GM12864 (cell line): ENCODE results near the gene DSCAM.

Experiments used
- DNase-seq: peaks from one replicate; pipeline ENCODE4 v3.0.0-alpha.2; 2011; ENCODE audit warnings: low read depth
- H3K4me3 ChIP-seq: 2 replicates; pipeline ENCODE4 v1.5.1; 2011; ENCODE audit warnings: mild to moderate bottlenecking, low read depth, low read length, control low read depth
- TF ChIP-seq, protein P1 (sequence below): IDR thresholded peaks from 2 replicates; pipeline ENCODE4 v1.5.1; 2011; ENCODE audit warnings: low read depth, mild to moderate bottlenecking, moderate library complexity, low read length, control low read depth, inconsistent platforms; ENCODE audit errors: missing control alignments

The DSCAM gene

DNA sequence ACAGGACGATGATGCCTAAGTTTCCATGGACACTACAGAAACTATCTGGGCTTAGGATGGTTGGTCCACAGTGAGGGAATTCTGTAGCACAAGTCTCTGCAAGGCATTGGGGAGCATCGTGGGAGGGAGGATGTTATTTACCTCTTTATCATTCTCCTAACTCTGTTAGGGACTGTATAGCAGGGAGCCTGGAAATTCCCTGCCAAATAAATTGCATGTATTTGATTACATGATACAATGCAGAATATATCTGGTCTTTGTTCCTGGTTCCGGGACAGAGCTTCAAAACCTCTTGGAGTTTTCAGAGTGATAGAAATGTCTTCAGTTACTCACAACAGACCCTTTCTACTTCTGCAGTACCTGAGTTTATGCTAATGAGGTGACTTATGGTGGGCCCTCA, 593.8 kb downstream of the DSCAM start:
- DNase-seq, result no peak
- TF ChIP-seq, protein P1, sequence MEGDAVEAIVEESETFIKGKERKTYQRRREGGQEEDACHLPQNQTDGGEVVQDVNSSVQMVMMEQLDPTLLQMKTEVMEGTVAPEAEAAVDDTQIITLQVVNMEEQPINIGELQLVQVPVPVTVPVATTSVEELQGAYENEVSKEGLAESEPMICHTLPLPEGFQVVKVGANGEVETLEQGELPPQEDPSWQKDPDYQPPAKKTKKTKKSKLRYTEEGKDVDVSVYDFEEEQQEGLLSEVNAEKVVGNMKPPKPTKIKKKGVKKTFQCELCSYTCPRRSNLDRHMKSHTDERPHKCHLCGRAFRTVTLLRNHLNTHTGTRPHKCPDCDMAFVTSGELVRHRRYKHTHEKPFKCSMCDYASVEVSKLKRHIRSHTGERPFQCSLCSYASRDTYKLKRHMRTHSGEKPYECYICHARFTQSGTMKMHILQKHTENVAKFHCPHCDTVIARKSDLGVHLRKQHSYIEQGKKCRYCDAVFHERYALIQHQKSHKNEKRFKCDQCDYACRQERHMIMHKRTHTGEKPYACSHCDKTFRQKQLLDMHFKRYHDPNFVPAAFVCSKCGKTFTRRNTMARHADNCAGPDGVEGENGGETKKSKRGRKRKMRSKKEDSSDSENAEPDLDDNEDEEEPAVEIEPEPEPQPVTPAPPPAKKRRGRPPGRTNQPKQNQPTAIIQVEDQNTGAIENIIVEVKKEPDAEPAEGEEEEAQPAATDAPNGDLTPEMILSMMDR, result no peak
- no peak overlapping the region for H3K4me3 ChIP-seq

DNA sequence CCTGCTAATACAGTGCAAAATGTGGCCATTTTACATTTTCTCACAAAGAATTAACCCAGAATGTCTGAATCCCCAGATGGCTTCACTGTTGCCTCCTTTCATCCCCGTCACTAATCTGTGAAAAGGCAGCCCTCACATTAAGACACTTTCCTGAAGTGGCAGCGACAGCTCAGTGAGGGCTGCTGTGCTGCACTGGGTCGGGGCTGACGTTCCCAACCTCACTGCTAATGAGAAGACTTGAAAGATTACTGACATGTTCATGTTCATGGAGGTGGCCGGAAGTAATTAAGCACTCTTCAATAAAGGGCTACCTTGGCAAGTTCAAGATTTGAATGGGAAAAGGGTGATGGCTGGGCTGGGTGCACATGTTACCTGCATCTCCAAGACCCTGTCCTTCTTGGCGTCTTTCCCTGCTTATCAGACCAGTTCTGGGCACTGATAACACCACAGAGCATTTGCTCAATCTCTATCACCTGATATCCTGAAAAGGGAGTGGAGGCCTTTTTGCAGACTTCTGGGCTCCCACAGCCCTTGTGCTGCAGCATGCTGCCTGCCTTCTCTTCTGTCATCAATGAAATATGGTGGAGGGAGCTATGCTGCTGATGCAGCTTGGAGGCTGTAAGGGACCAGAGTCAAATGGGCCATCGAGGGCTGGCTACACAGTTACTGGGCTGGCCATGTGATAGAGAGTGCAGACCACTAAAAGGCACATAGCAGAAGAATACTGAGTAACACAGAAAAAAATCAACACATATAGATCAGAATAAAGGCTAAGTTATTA, 596.3 kb downstream of the DSCAM start:
- DNase-seq, result no peak
- TF ChIP-seq, protein P1, result no peak
- no peak overlapping the region for H3K4me3 ChIP-seq

DNA sequence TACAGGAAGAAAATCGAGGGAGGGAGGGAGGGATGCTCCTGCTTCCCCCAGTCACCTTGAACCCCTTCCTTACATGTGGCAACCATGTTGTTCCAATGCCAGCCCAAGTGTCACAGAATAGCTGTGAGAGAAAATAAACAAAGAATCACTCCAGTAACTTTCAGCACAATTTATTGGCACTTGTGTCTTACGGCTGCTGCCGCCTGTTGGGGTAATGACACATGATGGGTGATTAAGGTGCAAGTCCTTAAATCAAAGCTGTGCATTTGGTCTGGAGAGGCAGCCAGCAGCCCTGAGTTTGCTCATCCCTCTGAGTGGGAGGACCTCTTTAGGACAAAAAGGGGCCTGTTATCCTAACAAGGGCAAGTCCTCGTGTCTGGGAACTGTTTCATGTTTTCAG, 602.0 kb downstream of the DSCAM start:
- TF ChIP-seq, protein P1, result no peak
- H3K4me3 ChIP-seq, result no peak overlapping the region
- no peak for DNase-seq

DNA sequence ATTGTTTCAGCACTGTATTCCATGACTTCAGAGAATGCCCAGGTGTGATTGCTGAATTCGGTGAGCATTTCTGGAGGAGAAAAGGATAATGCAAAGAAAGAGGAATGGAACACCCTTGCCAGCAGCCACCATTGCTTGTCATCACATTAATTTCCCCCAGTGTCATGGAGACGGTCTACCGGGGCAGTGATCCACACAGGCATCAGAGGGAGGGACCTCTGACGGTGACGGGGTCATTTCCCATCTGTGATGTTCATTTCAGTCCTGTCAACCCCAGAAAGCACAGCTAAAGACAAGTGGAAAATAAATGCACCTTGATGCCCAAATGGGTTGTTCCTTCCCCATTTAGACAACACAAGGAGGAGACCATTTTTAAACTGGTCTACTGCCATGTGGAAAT, 603.3 kb downstream of the DSCAM start:
- no peak overlapping the region for H3K4me3 ChIP-seq
- DNase-seq, result no peak
- TF ChIP-seq, protein P1, result no peak

DNA sequence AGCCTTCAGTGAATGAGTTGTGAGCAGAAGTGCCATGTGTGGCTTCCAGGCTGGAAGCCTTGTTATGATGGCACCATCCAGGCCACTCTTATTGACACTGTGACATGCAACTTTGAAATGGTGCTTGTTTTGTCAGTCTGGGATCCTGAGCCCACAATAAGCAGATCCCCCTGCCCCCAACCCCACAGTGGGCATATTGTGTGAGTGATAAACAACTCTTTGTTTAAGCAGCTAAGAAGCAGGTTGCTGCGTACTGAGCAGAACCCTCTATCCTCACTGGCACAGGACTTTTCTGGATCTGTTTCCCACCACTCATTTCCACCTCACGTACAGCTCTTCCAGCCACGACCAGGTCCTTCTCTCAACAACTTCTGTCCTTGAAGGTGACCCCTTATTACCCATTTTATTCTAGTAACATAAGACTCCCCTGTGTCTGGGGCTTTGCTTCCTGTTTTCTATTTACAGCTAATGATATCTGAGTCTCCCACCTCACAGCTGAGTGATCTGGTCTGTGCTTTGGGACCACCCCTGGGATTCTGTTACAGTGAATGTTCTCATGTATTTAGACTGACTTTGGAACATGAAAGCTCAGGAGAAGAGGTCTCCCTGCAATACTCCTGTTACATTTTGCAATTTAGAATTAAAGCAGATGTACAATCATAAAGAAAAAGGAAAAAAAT, 604.2 kb downstream of the DSCAM start:
- DNase-seq, result no peak
- H3K4me3 ChIP-seq, result no peak overlapping the region
- TF ChIP-seq, protein P1, result no peak

DNA sequence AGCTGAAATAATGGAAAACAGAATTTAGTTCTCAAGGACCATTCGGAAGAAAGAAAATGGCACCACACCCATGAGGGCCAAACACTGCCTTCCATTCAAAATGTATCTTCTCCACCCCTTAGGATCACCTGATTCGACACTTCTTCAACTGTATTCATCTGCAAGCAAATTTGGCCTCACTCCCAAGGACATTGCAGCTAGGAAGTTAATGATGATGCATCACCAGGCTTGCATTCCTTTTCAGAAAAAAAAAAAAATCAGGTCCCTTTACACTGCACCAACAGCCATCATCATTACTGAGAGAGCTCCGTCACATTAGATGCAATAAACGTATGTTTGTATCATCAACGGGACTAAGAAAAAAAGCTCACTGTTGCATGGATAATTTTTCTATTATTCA, 611.4 kb downstream of the DSCAM start:
- DNase-seq, result no peak
- H3K4me3 ChIP-seq, result no peak overlapping the region
- TF ChIP-seq, protein P1, result no peak
